Kidney (tissue), 14 donors: Measurements from ENCODE around the gene TMED4. TPM values are rescaled to one million over a fixed set of nuclear protein-coding genes. Genes with fewer than 3 reads are reported as not detected.
A peak's percentile ranks its signal among the peaks of the same experiment; 100 is the strongest.

Experiments
- DNase-seq, 5 donors: peaks; one replicate each; pipeline ENCODE4 v3.0.0-alpha.2; 2013 to 2020
- FAIRE-seq: peaks from 2 replicates; lab custom pipeline; 2012; peaks lifted over from hg19 to GRCh38; lab: Jason Lieb, UNC
- H3K27ac ChIP-seq, 2 donors: one replicate each; pipeline ENCODE4 v1.7.0; 2013; ENCODE audit warnings: low read depth in 2 of 2, low read length in 2 of 2, inconsistent platforms in 1 of 2
- H3K27me3 ChIP-seq: one replicate; pipeline ENCODE4 v1.7.1; 2013; ENCODE audit warnings: low read length, inconsistent platforms; ENCODE audit not compliant: control insufficient read depth, insufficient read depth
- H3K36me3 ChIP-seq, 3 donors: one replicate each; pipeline versions ENCODE4 v1.7.0 to v1.7.1; 2013; ENCODE audit warnings: low read length in 3 of 3, control low read depth in 1 of 3, inconsistent platforms in 1 of 3; ENCODE audit not compliant: insufficient read depth in 3 of 3, control insufficient read depth in 2 of 3
- H3K4me1 ChIP-seq, 3 donors: one replicate each; pipeline versions ENCODE4 v1.7.0 to v1.7.1; 2013; ENCODE audit warnings: low read length in 3 of 3, inconsistent platforms in 1 of 3, low read depth in 1 of 3; ENCODE audit not compliant: control insufficient read depth in 2 of 3, insufficient read depth in 2 of 3
- H3K4me3 ChIP-seq, 3 donors: one replicate each; pipeline versions ENCODE4 v1.7.0 to v1.8.1; 2013; ENCODE audit warnings: low read length in 3 of 3, control low read depth in 1 of 3, inconsistent platforms in 1 of 3
- H3K9ac ChIP-seq, 3 donors: one replicate each; pipeline versions ENCODE4 v1.7.0 to v1.7.1; 2013; ENCODE audit warnings: low read length in 3 of 3, control low read depth in 1 of 3, inconsistent platforms in 1 of 3
- H3K9me3 ChIP-seq, 3 donors: one replicate each; pipeline versions ENCODE4 v1.7.0 to v1.7.1; 2013; ENCODE audit warnings: low read length in 3 of 3, control low read depth in 1 of 3, inconsistent platforms in 1 of 3; ENCODE audit not compliant: control insufficient read depth in 2 of 3, insufficient read depth in 1 of 3
- CTCF ChIP-seq: IDR thresholded peaks from 3 replicates; pipeline ENCODE4 v1.5.1; 2012; ENCODE audit warnings: mild to moderate bottlenecking, moderate library complexity, borderline replicate concordance; ENCODE audit not compliant: insufficient read depth; ENCODE audit errors: extremely low read depth
- intact Hi-C: fragments of 100-400 bp; cut with DNase I; formaldehyde crosslinking; loops from one replicate; pipeline ENCODE4 v1.11.1; 2022
- polyA plus RNA-seq: library from polyadenylated mRNA; stranded (reverse); fragments of 350-450 nt; fragmentation: Illumina TruSeq; extraction: RNeasy Lipid Tissue Mini Kit (QIAGEN cat#74804); gene quantifications from one replicate; pipeline ENCODE4 v1.2.3, GENCODE V29; 2014; ENCODE audit warnings: low read depth, low replicate concordance; ENCODE audit not compliant: insufficient read depth
- total RNA-seq: library from RNA; stranded (reverse); fragmentation: NEBNext Ultra II Directional; extraction: Animal tissue kit (Norgen Biotek cat#: 25700); gene quantifications from one replicate; pipeline ENCODE4 v1.2.1, GENCODE V29; 2021
- donor health status: control.
- donor health status: control.
- donor health status: control.
- donor health status: control.
- donor health status: control.
- donor health status: DM: yes; HTN: yes; CAD: no.
- donor health status: Normal renal cell carcinoma (clear cell type).

TMED4 gene
- total and polyA plus RNA-seq, 2 donors from 2014 or later: 105 to 138 TPM

GRCh38 chr7:44575054-44575453 is 7.0 kb downstream of the TMED4 start:
- intact Hi-C loops: no loop called here
- H3K36me3 ChIP-seq: peaks cover 21 to 52% (median 36%) of the 10 kb centered on the region in 3 donors
- no peaks in the 10 kb centered on the region for H3K9me3 ChIP-seq
- DNase-seq: no peak
- H3K27ac ChIP-seq: peak overlapping the region in 1 of 2 donors; percentile 8
- no peak for FAIRE-seq
- H3K9ac ChIP-seq: peak overlapping the region in 1 of 3 donors; percentile 88
- no peak for TF ChIP-seq CTCF
- H3K4me3 ChIP-seq: peak overlapping the region in 1 of 3 donors; percentile 95
- H3K4me1 ChIP-seq: peaks cover 3 to 27% (median 25%) of the 10 kb centered on the region in 3 donors
- no peaks in the 10 kb centered on the region for H3K27me3 ChIP-seq

- no peak for TF ChIP-seq CTCF
- Histone ChIP-seq H3K27ac (peak overlapping the region; percentile 47 to 88), H3K9me3 (no peaks in the 10 kb centered on the region), H3K9ac (peak overlapping the region; percentile 13 to 88 (median 34)), H3K36me3 (peaks cover 24 to 52% (median 38%) of the 10 kb centered on the region in 3 donors), H3K27me3 (no peaks in the 10 kb centered on the region), H3K4me3 (peak overlapping the region; percentile 87 to 95 (median 90)), H3K4me1 (peaks cover 3 to 24% (median 20%) of the 10 kb centered on the region in 3 donors)
- DNase-seq (no peak), FAIRE-seq (no peak)
- intact Hi-C loops: no loop called here
Observed at GRCh38 chr7:44574287-44574872, 7.7 kb downstream of the TMED4 start.

- Histone ChIP-seq H3K27ac (peak within 1 kb of the TSS; percentile 47 to 88), H3K27me3 (no peaks in the 10 kb centered on the region), H3K4me3 (peak within 1 kb of the TSS; percentile 87 to 95 (median 90)), H3K4me1 (peaks cover 3 to 24% (median 19%) of the 10 kb centered on the region in 3 donors), H3K9me3 (no peaks in the 10 kb centered on the region), H3K9ac (peak within 1 kb of the TSS; percentile 34 to 88 (median 61)), H3K36me3 (peaks cover 22 to 53% (median 36%) of the 10 kb centered on the region in 3 donors)
- DNase-seq: peak; percentile 95 to 98 (median 98)
- FAIRE-seq: no peak
- TF ChIP-seq CTCF: no peak
- intact Hi-C loops: no loop called here
Observed at GRCh38 chr7:44573464-44574286, 8.4 kb downstream of the TMED4 start, which contains the start of gene DDX56. Gene DDX56, minus strand, starts transcription at chr7:44573908. Its CDS starts 13 bp downstream, at chr7:44573895.
